Measurements from ENCODE around the gene HIBADH. TPM values are rescaled to one million over a fixed set of nuclear protein-coding genes. Genes with fewer than 3 reads are reported as not detected.

Gene HIBADH
- total and polyA plus RNA-seq, 10 of the 15 experiments (the other 5 are each of a cell fraction or from before 2014, with no cell fraction given), result 8.7 to 36.1 (median 18.6) TPM

DNA sequence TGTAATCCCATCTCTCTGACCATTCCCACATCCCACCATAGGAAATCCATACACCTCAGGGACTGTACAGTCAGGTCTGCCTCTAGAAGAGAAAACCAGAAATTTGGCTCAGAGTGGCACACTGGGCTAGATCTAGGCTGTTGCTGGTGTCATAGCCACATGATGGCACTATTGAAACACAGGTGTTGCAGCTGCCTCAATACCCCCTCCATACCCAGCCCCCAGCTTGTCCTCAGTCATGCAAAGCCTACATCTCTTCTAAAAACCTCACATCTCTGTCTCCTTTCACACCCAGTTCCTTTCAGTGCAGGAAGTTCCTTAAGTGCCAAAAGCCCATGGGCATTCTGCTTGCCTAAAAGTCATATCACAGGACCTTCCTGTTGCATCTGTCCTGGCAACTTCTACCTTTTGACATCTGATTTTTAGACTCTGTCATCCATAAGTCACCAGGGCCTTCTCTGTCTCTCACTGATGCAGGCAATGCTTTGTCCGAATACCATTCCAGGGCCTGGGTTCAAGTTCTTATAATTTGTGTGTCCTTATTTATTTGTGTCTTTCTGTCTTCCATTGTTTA is 27.0 kb upstream of the HIBADH start (continued):
- TF ChIP-seq, protein P1, sequence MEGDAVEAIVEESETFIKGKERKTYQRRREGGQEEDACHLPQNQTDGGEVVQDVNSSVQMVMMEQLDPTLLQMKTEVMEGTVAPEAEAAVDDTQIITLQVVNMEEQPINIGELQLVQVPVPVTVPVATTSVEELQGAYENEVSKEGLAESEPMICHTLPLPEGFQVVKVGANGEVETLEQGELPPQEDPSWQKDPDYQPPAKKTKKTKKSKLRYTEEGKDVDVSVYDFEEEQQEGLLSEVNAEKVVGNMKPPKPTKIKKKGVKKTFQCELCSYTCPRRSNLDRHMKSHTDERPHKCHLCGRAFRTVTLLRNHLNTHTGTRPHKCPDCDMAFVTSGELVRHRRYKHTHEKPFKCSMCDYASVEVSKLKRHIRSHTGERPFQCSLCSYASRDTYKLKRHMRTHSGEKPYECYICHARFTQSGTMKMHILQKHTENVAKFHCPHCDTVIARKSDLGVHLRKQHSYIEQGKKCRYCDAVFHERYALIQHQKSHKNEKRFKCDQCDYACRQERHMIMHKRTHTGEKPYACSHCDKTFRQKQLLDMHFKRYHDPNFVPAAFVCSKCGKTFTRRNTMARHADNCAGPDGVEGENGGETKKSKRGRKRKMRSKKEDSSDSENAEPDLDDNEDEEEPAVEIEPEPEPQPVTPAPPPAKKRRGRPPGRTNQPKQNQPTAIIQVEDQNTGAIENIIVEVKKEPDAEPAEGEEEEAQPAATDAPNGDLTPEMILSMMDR (IDR thresholded peaks at IDR 0.05 in 2 of 3, conservative IDR thresholded peaks at IDR 0.05 in 1 of 3; ENCODE audit: control insufficient read depth in 2 of 3, extremely low read depth in 1 of 3, insufficient read depth in 1 of 3, low read depth in 3 of 3, low read length in 3 of 3), result peak; percentile 42 to 69 (median 43); a peak in 5 of 6 replicates
- peak; percentile 66; the same call in 1 of the 2 replicates for TF ChIP-seq SMC3 (IDR thresholded peaks at IDR 0.05; ENCODE audit: borderline replicate concordance, low read length)

DNA sequence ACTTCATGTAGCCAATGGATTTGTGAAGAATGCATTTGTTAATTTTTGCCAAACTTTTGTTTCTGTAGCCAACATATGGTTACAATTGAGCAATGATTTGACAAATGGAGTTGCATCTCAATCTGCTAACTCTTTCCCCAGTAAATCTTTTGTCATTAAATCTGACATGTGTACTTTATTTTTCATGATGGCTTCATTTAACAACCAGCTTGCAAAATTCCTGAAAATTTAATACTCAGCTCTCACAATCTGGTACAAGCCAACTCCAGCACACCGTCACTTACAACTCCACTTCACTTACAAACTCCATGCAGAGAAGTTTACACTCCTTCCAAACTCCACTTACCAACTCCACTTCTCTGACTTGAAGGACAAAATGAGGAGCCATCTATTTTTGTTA is 26.5 kb upstream of the HIBADH start:
- no peak overlapping the region for H2AFZ ChIP-seq (ENCODE audit: control insufficient read depth, low read depth, low read length)
- intact Hi-C loops (cut with micrococcal nuclease; ENCODE audit: unreplicated experiment), result loop anchor here (2.0 to 5.0 kb wide), 3 partner anchors 86 to 333 kb away; no protein-coding TSS in a partner anchor
- RAD21 ChIA-PET (ENCODE audit: unreplicated experiment), result interaction anchor here (2.5 kb wide), 1 partner anchor 85 kb away, joined by 13 read pairs; no protein-coding TSS in a partner anchor
- no peaks in the 10 kb centered on the region for H4K20me1 ChIP-seq (ENCODE audit: control insufficient read depth, insufficient read depth)
- H3K4me2 ChIP-seq (ENCODE audit: control insufficient read depth, insufficient read depth), result no peak overlapping the region
- no TSS peak for BruUV-seq (replicated peaks)
- no peak for TF ChIP-seq TCF3 (IDR thresholded peaks at IDR 0.05; ENCODE audit: borderline replicate concordance, insufficient read depth, low read depth, low read length)
- FAIRE-seq (no peak), DNase-seq (ENCODE audit: low read depth, low spot score) (no peak), ATAC-seq (no peak)
- H3K27me3 ChIP-seq (replicated peaks in 1 of 2; ENCODE audit: control insufficient read depth in 2 of 2, insufficient read depth in 2 of 2, low read length in 1 of 2), result no peaks in the 10 kb centered on the region
- CTCF ChIA-PET, result interaction anchor here (0.6 to 3.3 kb wide), 4 partner anchors 86 to 388 kb away, joined by 3 to 20 read pairs (median 11); no protein-coding TSS in a partner anchor
- SMC1A ChIA-PET (ENCODE audit: uncharacterized antibody, unreplicated experiment), result interaction anchor here (0.6 to 4.1 kb wide), 7 partner anchors 9 to 493 kb away, joined by 3 to 17 read pairs (median 3); no protein-coding TSS in a partner anchor
- no peak overlapping the region for H3K27ac ChIP-seq (ENCODE audit: control insufficient read depth, insufficient read depth)
- POLR2A ChIA-PET, result no interaction called here
- H3K9ac ChIP-seq (ENCODE audit: control insufficient read depth, insufficient read depth, low read length), result no peak overlapping the region
- no peak overlapping the region for H3K4me3 ChIP-seq
- no peaks in the 10 kb centered on the region for H3K79me2 ChIP-seq (ENCODE audit: control insufficient read depth, insufficient read depth, low read length)
- H3K36me3 ChIP-seq (ENCODE audit: control insufficient read depth in 2 of 2, insufficient read depth in 2 of 2, low read length in 1 of 2), result no peaks in the 10 kb centered on the region
- H3K4me1 ChIP-seq (ENCODE audit: control insufficient read depth, insufficient read depth, low read length), result no peaks in the 10 kb centered on the region
- H3K9me3 ChIP-seq (replicated peaks; ENCODE audit: control insufficient read depth, insufficient read depth, low read length), result no peaks in the 10 kb centered on the region
- WGBS (ENCODE audit: insufficient coverage, insufficient replicate concordance, low lambda C conversion rate, missing lambda C conversion rate), result 5% methylated on average over 1 of the region's 1 CpG
- in situ Hi-C loops (cut with MboI), result no loop called here
